ENCODE data around the gene HPS4. TPM values are rescaled to one million over a fixed set of nuclear protein-coding genes. Genes with fewer than 3 reads are reported as not detected.

HPS4 gene
- polyA plus RNA-seq, 1 of the 3 experiments (the other 2 are of a cell fraction), result 22.5 TPM

DNA sequence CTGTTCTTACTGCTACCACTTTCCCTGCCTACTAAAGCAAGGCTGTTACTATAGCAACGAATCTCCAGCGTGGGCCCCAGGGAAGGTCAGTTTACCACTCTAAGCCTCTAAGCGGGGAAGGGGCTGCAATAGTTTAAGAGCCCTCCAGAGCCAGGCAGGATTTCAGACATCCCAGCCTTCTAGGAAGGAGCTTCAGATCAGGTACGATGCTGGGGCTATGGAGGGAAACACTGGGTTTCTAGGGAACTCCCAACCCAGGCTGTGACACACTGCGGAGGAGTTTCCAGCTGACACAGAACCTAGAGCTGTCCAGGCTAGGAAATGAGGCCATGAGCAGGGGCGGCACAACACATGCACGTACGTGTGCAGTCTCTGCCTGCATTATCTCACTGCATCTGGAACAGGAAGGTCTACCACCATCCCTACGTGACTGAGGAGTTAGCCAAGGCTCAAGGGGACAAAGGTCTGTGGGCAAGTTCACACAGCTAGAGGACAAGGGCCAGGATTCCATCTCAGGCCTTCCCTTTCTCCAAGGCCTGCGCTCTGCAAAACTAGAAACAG is 20.4 kb downstream of the HPS4 start:
- DNase-seq, result no peak
- TF ChIP-seq SIN3A (IDR thresholded peaks at IDR 0.05; ENCODE audit: borderline replicate concordance, low read depth, low read length) (no peak), EP300 (IDR thresholded peaks at IDR 0.05; ENCODE audit: borderline replicate concordance in 1 of 2, low read depth in 1 of 2, low read length in 1 of 2) (no peak), NFIC (IDR thresholded peaks at IDR 0.05; ENCODE audit: borderline replicate concordance) (no peak), POLR2AphosphoS5 (IDR thresholded peaks at IDR 0.05; ENCODE audit: low read depth, low read length) (no peak), GATA2 (CRISPR knock-in tag; IDR thresholded peaks at IDR 0.05) (no peak), FOXJ3 (CRISPR knock-in tag; IDR thresholded peaks at IDR 0.05) (no peak), SMC3 (IDR thresholded peaks at IDR 0.05; ENCODE audit: low read depth, low read length) (no peak)

DNA sequence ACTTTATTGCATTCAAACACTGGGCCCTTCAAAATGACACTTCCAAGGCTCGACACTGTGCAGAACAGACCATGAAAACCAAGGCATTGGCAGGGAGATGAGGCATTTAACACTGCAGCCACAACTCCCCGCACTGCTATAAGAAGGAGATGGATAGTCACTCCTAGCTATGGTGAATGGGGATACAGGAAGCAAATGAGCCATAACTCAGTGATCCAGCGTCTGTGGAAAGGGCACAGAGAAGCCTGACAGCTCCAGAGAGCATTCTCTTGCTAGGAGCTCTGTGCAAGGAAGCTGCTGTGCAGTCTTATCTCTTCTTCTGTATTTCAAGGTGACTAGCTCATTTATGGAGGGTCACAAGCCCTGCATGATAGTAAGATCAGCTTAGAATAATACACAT is 20.9 kb downstream of the HPS4 start:
- no peak overlapping the region for H3K4me2 ChIP-seq
- TF ChIP-seq TEAD4 (IDR thresholded peaks at IDR 0.05; ENCODE audit: borderline replicate concordance, insufficient read depth), result no peak
- no peak for TF ChIP-seq GABPA (IDR thresholded peaks at IDR 0.05; ENCODE audit: low read depth)
- TF ChIP-seq YY1 (IDR thresholded peaks at IDR 0.05; ENCODE audit: low read depth), result no peak
- no peak for TF ChIP-seq MEF2A (IDR thresholded peaks at IDR 0.05; ENCODE audit: borderline replicate concordance, low read depth)
- TF ChIP-seq, protein P1, sequence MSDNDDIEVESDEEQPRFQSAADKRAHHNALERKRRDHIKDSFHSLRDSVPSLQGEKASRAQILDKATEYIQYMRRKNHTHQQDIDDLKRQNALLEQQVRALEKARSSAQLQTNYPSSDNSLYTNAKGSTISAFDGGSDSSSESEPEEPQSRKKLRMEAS (IDR thresholded peaks at IDR 0.05; ENCODE audit: low read depth), result no peak
- TF ChIP-seq FOXM1 (IDR thresholded peaks at IDR 0.05; ENCODE audit: low read depth), result no peak
- no peak for TF ChIP-seq RAD21 (IDR thresholded peaks at IDR 0.05; ENCODE audit: low read length)
- no peak for TF ChIP-seq NFIC (IDR thresholded peaks at IDR 0.05; ENCODE audit: borderline replicate concordance)
- TF ChIP-seq, protein P2, sequence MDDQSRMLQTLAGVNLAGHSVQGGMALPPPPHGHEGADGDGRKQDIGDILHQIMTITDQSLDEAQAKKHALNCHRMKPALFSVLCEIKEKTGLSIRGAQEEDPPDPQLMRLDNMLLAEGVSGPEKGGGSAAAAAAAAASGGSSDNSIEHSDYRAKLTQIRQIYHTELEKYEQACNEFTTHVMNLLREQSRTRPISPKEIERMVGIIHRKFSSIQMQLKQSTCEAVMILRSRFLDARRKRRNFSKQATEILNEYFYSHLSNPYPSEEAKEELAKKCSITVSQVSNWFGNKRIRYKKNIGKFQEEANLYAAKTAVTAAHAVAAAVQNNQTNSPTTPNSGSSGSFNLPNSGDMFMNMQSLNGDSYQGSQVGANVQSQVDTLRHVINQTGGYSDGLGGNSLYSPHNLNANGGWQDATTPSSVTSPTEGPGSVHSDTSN (IDR thresholded peaks at IDR 0.05), result no peak
- WGBS (ENCODE audit: low lambda C conversion rate), result 93% methylated on average over 3 of the region's 3 CpGs
- no peak overlapping the region for H3K27ac ChIP-seq (ENCODE audit: low read depth in 2 of 2, low read length in 1 of 2)
- H2AFZ ChIP-seq (ENCODE audit: low read depth), result no peak overlapping the region
- CTCF ChIA-PET, result interaction anchor here (1.1 to 6.2 kb wide), 10 partner anchors 10 to 97 kb away, joined by 4 to 99 read pairs (median 13); no protein-coding TSS in a partner anchor
- no peak overlapping the region for H3K4me3 ChIP-seq (ENCODE audit: low read depth in 2 of 2, low read length in 1 of 2)
- POLR2A ChIA-PET, result interaction anchor here (0.7 to 0.9 kb wide), 2 partner anchors 9 to 21 kb away, joined by 3 read pairs; partner anchors contain the start of genes HPS4 and SRRD
- peaks cover 0 to 2% of the 10 kb centered on the region in 2 experiments; a peak in 2 of 4 replicates for H3K4me1 ChIP-seq (ENCODE audit: control insufficient read depth in 1 of 2, insufficient read depth in 2 of 2, low read depth in 1 of 2, low read length in 1 of 2)
- H3K36me3 ChIP-seq (replicated peaks in 1 of 2; ENCODE audit: control insufficient read depth in 1 of 2, insufficient read depth in 2 of 2, low read length in 1 of 2), result peaks cover 27 to 82% of the 10 kb centered on the region in 2 experiments
- no peak overlapping the region for H3K9ac ChIP-seq
- no peaks in the 10 kb centered on the region for H3K9me2 ChIP-seq
- H3F3A ChIP-seq (replicated peaks; ENCODE audit: insufficient read depth), result peaks cover 3% of the 10 kb centered on the region
- H3K79me2 ChIP-seq (ENCODE audit: insufficient read depth), result peaks cover 8% of the 10 kb centered on the region; the same call in 1 of the 2 replicates
- no peaks in the 10 kb centered on the region for H3K27me3 ChIP-seq (ENCODE audit: insufficient read depth)
- H4K20me1 ChIP-seq (ENCODE audit: insufficient read depth), result peaks cover 5% of the 10 kb centered on the region
- no peaks in the 10 kb centered on the region for H3K9me3 ChIP-seq
- DNase-seq, result no peak

More for the DNA sequence above, 20.4 kb downstream of the HPS4 start:
- peaks cover 3% of the 10 kb centered on the region for H3F3A ChIP-seq (replicated peaks; ENCODE audit: insufficient read depth)
- H3K9ac ChIP-seq, result no peak overlapping the region
- no peak overlapping the region for H3K4me2 ChIP-seq
- H3K79me2 ChIP-seq (ENCODE audit: insufficient read depth), result peaks cover 8% of the 10 kb centered on the region; the same call in 1 of the 2 replicates
- no peak overlapping the region for H3K4me3 ChIP-seq (ENCODE audit: low read depth in 2 of 2, low read length in 1 of 2)
- H3K4me1 ChIP-seq (ENCODE audit: control insufficient read depth in 1 of 2, insufficient read depth in 2 of 2, low read depth in 1 of 2, low read length in 1 of 2), result peaks cover 0 to 2% of the 10 kb centered on the region in 2 experiments; a peak in 2 of 4 replicates
- peaks cover 29 to 83% of the 10 kb centered on the region in 2 experiments for H3K36me3 ChIP-seq (replicated peaks in 1 of 2; ENCODE audit: control insufficient read depth in 1 of 2, insufficient read depth in 2 of 2, low read length in 1 of 2)
- H3K9me3 ChIP-seq, result no peaks in the 10 kb centered on the region
- no peak overlapping the region for H2AFZ ChIP-seq (ENCODE audit: low read depth)
- H3K27ac ChIP-seq (ENCODE audit: low read depth in 2 of 2, low read length in 1 of 2), result no peak overlapping the region
- POLR2A ChIA-PET, result interaction anchor here (0.7 to 0.9 kb wide), 2 partner anchors 8 to 20 kb away, joined by 3 read pairs; partner anchors contain the start of genes HPS4 and SRRD
- CTCF ChIA-PET, result interaction anchor here (0.8 to 6.2 kb wide), 7 partner anchors 11 to 98 kb away, joined by 3 to 99 read pairs (median 14); no protein-coding TSS in a partner anchor
- H3K9me2 ChIP-seq, result no peaks in the 10 kb centered on the region
- WGBS (ENCODE audit: low lambda C conversion rate), result 83% methylated on average over 6 of the region's 10 CpGs
- peaks cover 5% of the 10 kb centered on the region for H4K20me1 ChIP-seq (ENCODE audit: insufficient read depth)
- H3K27me3 ChIP-seq (ENCODE audit: insufficient read depth), result no peaks in the 10 kb centered on the region

All from SK-N-SH (cell line).